Hippocampal formation (tissue), 2 donors: ENCODE results near the gene CSPG4.

Experiments used
- DNase-seq, 2 donors: peaks; one replicate each; lab custom pipeline; 2025; lab: John Stamatoyannopoulos, UW

CSPG4 gene

GRCh38 chr15:75669879-75670212 lies 42.8 kb downstream of the CSPG4 start:
- DNase-seq: no peak

- DNase-seq: no peak
Measured at GRCh38 chr15:75669191-75669878, 43.3 kb downstream of the CSPG4 start.

GRCh38 chr15:75666823-75667501 lies 45.7 kb downstream of the CSPG4 start:
- DNase-seq: no peak

DNA sequence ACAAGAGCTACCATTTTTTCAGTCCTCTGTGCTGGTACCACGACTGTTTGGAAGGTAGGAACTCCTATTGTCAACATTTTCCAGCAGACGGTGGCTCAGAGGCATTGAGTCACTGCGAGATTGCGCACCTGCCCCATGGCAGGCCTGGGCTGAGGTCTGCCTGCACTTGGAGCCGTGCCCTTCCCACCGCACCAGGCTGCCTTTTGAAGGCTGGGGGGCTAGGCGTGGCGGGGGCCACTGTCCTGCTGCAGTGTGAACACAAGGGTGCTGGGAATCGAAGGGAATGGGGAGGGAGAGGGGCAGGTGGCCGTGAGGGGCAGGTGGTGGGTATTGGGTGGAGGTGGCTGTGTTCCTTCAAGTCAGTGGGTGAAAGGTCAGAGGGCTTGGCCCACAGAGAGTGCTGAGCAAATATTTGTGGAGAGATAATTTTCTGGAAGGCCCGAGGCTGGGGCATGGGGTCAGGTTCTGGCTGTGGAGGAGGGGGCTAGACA lies 48.7 kb downstream of the CSPG4 start:
- no peak for DNase-seq

DNA sequence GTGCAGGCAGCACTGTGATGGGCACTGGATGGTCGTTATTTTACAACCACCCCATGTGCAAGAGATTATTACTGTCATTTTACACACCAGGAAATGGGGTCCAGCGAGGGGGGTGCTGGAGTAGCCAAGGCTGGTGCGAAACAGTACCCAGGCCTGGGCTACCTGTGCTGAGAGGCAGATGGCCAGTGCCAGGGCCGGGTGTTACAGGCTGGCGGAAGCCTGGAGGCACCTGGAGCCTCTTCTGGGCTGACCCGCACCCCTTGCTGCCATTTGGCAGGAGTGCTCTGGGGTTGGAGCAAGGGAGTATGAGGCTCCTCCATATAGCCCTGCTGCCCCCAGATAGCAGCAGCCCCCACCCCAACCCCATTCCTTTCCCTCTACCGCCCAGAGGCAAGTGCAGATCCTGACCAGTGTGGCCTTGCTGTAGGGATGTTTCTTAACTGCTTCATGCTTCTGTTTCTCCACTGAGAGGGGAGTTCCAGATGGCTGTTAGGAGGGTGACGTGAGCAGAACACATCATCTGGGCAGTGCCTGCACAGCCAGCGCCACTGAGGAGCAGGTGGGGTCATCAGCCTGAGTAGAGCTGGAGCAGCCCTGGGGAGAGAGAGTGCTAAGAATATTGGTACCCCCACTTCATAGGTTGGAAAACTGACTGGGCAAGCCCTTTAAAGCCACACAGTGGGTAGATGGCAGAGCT lies 49.7 kb downstream of the CSPG4 start:
- no peak for DNase-seq

DNA sequence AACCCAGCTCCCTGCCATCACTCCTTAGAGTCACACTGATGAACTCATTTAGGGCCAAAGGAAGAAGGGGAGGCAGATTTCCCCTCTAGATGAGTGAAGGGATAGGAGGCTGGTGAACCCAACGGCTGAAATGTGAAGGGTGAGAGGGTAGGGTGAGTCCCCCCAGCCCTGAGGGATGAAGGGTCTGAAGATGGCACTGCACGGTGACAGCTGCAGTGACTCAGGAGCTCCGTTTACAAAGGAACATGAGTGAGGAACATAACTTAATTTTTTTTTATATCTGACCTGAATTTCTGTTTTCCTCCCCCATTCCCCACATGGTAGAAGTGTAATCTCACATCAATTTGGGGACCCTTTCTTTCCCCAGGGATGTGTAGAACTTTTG lies 50.9 kb downstream of the CSPG4 start:
- DNase-seq: no peak

DNA sequence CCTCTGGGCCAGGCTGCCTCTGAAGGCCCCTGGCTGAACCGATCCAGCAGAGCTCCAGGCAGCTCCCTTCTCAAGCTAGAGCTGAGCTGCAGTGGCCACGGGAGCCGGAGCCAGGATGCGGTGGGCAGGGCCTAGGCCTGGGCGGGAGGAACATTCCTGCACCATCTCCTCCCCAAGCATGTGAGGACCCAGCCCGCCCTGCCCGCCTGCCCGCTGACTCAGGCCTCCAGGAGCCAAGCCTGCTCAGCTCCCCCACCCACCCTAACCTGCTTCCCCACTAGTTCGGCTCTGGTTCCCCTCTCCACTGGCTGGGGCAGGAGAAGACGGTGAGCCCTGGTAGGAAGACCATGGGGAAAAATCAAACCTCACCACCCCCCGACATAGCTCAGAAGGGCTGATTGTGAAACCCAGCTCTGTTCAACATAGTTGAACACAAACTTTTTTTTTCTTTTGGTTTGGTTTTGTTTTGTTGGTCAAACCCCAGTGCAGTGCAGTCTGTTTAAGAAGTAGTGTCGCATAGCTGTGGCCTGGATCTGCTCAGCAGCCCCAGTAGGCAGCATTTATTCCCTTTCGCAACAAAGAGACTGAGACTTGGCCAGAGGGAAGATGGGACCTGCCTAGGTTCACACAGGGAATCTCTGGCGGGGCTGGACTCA lies 51.4 kb downstream of the CSPG4 start:
- no peak for DNase-seq

DNA sequence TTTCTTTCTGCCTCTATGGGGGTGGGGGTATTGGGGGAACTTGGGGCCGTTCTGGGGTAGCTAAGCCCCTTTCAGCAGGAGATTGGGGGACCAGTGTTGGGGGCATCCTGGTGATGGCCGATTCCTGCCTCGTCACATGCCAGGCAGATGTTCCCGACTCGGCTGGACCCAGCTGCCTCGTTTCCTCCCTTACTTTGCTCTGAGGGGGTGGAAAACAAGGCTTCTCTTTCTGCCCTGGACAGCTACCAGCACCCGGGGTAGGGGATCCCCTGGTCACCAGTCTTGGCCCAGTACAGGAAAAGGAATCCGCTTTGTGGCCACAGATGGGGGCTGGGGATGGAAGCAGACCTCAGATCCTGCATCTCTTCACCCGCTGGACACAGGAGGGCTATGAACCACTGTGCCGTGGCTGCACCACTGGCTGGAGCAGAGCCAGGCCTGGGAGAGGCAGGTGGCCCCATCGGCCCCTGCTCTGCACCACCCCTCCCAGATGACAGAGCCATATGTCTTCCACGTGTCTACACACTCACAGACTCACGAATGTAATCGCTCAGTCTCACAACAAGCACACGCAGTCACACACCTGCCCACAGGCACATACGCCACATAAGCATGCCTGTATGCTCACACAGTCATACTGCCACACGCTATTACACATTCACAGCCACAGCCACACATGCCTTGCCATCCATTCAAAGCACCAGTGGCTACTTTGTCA lies 52.6 kb downstream of the CSPG4 start:
- no peak for DNase-seq

- no peak for DNase-seq
Measured at GRCh38 chr15:75659141-75659771, 53.4 kb downstream of the CSPG4 start.

GRCh38 chr15:75656813-75657212 lies 55.8 kb downstream of the CSPG4 start:
- DNase-seq: no peak

- no peak for DNase-seq
Measured at GRCh38 chr15:75656331-75656730, 56.3 kb downstream of the CSPG4 start.

DNA sequence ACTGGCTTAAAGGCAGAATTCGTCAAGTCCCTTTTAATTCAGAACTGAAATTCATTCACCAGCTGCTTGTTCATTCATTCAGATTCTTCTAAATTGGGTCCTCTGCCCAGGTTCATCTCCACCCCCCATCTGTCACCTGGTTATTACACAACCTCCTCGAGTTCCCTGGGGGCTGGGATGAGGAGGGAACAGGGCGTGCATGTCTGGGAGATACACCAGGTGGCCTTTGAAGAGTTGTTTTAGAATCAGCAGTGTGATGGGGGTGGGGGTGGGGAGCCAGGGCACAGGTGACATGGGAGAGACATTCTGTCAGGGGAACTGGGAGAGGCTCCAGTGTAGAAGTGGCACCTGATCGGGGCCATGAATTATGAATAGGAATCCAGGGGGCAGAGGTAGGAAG lies 56.7 kb downstream of the CSPG4 start:
- no peak for DNase-seq

- DNase-seq: no peak
Measured at GRCh38 chr15:75654201-75654907, 58.3 kb downstream of the CSPG4 start.

- no peak for DNase-seq
Measured at GRCh38 chr15:75653347-75653913, 59.2 kb downstream of the CSPG4 start.

DNA sequence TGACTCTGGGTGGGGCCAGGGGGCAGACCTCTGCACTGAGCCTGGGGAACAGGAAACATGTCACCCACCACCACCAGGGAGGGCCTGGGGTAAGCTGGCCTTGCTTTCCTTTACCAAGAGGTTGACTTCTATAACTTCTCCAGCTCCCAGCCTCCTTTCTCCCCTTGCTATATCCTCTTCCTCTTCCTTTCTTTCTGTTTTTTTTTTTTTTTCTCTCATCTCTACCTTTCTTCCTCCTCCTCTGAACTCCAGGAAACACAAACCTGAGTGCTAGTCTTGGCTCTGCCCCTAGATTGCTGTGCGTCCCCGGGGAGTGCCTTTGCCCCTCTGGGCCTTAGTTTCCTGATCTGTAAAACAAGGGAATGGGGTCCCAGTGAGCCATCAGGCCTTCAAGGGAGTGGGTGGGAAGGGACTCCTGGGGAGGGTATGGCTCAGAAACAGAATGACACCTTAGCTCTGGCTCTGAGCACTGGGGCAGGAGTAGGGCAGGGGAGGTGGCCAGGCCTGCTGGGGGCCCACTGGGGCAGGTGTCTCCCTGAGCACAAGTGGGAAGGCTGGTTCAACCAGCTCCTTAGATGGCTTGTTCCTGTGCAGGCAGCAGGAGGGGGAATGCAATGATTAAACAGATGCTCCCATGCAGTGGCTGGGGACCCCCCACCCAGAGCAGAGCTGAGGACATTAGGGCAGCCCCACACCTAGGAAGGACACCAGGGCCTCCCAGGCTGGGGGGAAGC lies 60.7 kb downstream of the CSPG4 start:
- no peak for DNase-seq

DNA sequence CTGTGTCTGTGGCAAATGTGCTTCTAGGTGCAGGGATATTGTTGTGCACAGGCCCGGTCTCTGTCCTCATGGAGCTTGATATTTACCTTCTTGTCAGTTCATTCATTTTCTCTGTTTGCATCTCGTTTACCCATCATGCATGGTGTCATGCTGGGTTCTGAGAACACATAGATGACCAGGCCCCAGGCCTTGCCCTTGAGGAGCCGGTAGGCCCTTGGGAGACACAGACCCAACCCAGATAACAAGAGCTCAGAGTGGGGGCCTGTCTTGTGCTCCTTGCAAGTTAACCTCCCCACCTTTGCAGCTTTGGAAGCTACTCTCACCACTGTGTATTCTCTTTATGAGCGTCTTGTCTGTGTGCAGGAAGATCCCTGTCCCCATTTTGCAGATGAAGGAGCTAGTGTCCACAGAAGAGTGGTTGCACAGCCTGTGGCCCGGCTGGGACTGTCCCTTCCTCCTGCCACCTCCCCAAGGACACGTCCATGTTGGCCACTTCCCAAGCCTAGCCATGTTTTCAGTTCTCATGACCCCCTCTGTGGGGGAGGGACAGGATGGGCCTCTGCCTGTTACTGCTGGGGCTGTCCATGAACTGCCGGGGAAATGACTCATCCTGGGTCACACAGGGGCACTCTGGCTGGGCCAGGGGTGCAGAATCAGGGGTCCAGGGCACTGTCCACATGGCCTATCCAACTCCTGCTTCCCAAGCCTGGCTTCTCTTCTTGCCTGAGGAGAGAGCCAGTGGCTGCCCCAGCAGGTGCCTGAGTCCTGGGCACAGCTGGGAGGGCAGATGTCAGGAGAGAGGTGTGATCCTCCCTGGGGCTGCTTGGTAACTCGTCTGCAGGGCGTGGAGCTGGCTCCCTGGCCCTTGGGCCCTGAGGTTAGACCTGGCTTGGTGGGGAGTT lies 61.5 kb downstream of the CSPG4 start:
- no peak for DNase-seq

DNA sequence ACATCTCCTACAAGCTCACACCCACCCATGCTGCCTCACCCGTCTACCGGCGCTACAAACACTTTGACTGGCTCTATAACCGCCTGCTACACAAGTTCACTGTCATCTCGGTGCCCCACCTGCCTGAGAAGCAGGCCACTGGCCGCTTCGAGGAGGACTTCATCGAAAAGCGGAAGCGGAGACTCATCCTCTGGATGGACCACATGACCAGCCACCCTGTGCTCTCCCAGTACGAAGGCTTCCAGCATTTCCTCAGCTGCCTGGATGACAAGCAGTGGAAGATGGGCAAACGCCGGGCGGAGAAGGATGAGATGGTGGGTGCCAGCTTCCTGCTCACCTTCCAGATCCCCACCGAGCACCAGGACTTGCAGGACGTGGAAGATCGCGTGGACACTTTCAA lies 62.8 kb downstream of the CSPG4 start:
- DNase-seq: no peak

DNA sequence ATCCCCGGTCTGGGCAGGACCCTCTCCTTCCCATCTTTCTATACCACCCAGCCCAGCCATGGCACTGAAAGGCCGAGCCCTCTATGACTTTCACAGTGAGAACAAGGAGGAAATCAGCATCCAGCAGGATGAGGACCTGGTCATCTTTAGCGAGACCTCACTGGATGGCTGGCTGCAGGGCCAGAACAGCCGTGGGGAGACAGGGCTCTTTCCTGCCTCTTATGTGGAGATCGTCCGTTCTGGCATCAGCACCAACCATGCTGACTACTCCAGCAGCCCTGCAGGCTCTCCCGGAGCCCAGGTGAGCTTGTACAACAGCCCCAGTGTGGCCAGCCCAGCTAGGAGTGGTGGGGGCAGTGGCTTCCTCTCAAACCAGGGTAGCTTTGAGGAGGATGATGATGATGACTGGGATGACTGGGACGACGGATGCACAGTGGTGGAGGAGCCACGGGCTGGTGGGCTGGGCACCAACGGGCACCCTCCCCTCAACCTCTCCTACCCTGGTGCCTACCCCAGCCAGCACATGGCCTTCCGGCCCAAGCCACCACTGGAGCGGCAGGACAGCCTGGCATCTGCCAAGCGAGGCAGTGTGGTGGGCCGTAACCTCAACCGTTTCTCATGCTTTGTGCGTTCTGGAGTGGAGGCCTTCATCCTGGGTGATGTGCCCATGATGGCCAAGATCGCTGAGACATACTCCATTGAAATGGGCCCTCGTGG lies 63.4 kb downstream of the CSPG4 start:
- DNase-seq: no peak
